Loucy (cell line): ENCODE results near the gene WDR5.

Experiments
- H2AFZ ChIP-seq: fragments of 200-600 bp; sonication (generic); 2 replicates; pipeline ENCODE4 v1.6.0; 2016; ENCODE audit warnings: antibody characterized with exemption, mild to moderate bottlenecking, low read length, moderate library complexity
- H3F3A ChIP-seq: fragments of 200-600 bp; 2 replicates; pipeline ENCODE4 v1.6.0; 2016; ENCODE audit warnings: antibody characterized with exemption, low read depth, mild to moderate bottlenecking
- H3K27me3 ChIP-seq: fragments of 200-600 bp; sonication (generic); 2 replicates; pipeline ENCODE4 v1.6.1; 2014; ENCODE audit warnings: low read length, mild to moderate bottlenecking; ENCODE audit not compliant: insufficient read depth, poor library complexity, severe bottlenecking
- H3K36me3 ChIP-seq: fragments of 200-600 bp; sonication (generic); 2 replicates; pipeline ENCODE4 v1.6.1; 2016; ENCODE audit warnings: low read length; ENCODE audit not compliant: insufficient read depth
- H3K4me1 ChIP-seq: fragments of 200-600 bp; sonication (generic); 2 replicates; pipeline ENCODE4 v1.5.1; 2014; ENCODE audit warnings: low read length, mild to moderate bottlenecking; ENCODE audit not compliant: insufficient read depth, poor library complexity, severe bottlenecking
- H3K4me2 ChIP-seq: fragments of 200-600 bp; sonication (generic); 2 replicates; pipeline ENCODE4 v1.6.0; 2014; ENCODE audit warnings: antibody characterized with exemption, low read length, low read depth, mild to moderate bottlenecking; ENCODE audit not compliant: poor library complexity, severe bottlenecking
- H3K4me3 ChIP-seq: fragments of 200-600 bp; sonication (generic); 2 replicates; pipeline ENCODE4 v1.5.1; 2014; ENCODE audit warnings: low read length, mild to moderate bottlenecking, mixed read lengths; ENCODE audit not compliant: poor library complexity, severe bottlenecking
- H3K79me2 ChIP-seq: fragments of 200-600 bp; sonication (generic); 2 replicates; pipeline ENCODE4 v1.6.1; 2014; ENCODE audit warnings: low read length; ENCODE audit not compliant: insufficient read depth
- H3K9ac ChIP-seq: fragments of 200-600 bp; sonication (generic); 2 replicates; pipeline ENCODE4 v1.6.0; 2014; ENCODE audit warnings: mild to moderate bottlenecking, low read depth, low read length, moderate library complexity; ENCODE audit not compliant: poor library complexity, severe bottlenecking
- H3K9me2 ChIP-seq: fragments of 200-600 bp; sonication (generic); replicated peaks from 2 replicates; pipeline ENCODE4 v1.6.1; 2016; ENCODE audit warnings: low read depth, low read length, mixed read lengths
- H3K9me3 ChIP-seq: fragments of 200-600 bp; sonication (generic); 2 replicates; pipeline ENCODE4 v1.6.1; 2014; ENCODE audit warnings: mild to moderate bottlenecking, antibody characterized with exemption, low read length, low read depth; ENCODE audit not compliant: insufficient read depth
- H4K20me1 ChIP-seq: fragments of 200-600 bp; sonication (generic); 2 replicates; pipeline ENCODE4 v1.6.0; 2014; ENCODE audit warnings: antibody characterized with exemption, low read length, mild to moderate bottlenecking; ENCODE audit not compliant: insufficient read depth, poor library complexity, severe bottlenecking
- EZH2phosphoT487 ChIP-seq: fragments of 200-600 bp; IDR thresholded peaks from 2 replicates; pipeline ENCODE4 v1.6.1; 2018; ENCODE audit warnings: antibody characterized with exemption, mild to moderate bottlenecking, moderate library complexity, borderline replicate concordance
- TF ChIP-seq, protein P1 (sequence below): fragments of 200-600 bp; sonication (generic); conservative IDR thresholded peaks from 2 replicates; pipeline ENCODE4 v1.5.1; 2014; ENCODE audit warnings: mild to moderate bottlenecking, antibody characterized with exemption, low read length

WDR5 gene

DNA sequence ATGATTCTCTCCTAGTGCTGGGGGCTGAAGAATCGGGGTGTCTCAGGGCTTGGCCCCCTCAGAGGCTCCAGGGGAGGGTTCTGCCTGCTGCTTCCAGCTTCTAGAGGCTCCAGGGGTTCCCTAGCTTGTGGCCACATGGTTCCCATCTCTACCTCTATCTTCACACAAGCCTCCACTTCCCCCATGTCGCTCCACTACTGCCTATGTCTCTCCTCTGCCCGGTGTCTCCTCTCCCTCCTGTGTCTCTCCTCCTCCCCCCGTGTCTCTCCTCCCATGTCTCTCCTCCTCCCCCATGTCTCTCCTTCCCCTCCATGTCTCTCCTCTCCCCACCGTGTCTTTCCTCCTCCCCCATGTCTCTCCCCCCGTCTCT is 40.7 kb downstream of the WDR5 start:
- Histone ChIP-seq H3K9me3 (no peaks in the 10 kb centered on the region), H3K4me2 (no peak overlapping the region)

DNA sequence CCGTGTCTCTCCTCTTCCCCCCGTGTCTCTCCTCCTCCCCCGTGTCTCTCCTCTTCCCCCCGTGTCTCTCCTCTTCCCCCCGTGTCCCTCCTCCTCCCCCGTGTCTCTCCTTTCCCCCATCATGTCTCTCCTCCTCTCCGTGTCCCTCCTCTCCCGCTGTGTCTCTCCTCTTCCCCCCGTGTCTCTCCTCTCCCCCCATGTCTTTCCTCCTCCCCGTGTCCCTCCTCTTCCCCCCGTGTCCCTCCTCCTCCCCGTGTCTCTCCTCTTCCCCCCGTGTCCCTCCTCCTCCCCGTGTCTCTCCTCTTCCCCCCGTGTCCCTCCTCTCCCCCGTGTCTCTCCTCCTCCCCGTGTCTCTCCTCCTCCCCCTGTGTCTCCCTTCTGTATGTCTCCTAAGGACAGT is 41.3 kb downstream of the WDR5 start:
- no peaks in the 10 kb centered on the region for H3K9me2 ChIP-seq
- TF ChIP-seq, protein P1, sequence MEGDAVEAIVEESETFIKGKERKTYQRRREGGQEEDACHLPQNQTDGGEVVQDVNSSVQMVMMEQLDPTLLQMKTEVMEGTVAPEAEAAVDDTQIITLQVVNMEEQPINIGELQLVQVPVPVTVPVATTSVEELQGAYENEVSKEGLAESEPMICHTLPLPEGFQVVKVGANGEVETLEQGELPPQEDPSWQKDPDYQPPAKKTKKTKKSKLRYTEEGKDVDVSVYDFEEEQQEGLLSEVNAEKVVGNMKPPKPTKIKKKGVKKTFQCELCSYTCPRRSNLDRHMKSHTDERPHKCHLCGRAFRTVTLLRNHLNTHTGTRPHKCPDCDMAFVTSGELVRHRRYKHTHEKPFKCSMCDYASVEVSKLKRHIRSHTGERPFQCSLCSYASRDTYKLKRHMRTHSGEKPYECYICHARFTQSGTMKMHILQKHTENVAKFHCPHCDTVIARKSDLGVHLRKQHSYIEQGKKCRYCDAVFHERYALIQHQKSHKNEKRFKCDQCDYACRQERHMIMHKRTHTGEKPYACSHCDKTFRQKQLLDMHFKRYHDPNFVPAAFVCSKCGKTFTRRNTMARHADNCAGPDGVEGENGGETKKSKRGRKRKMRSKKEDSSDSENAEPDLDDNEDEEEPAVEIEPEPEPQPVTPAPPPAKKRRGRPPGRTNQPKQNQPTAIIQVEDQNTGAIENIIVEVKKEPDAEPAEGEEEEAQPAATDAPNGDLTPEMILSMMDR = no peak
- TF ChIP-seq EZH2phosphoT487 = no peak
- no peak overlapping the region for H3K9ac ChIP-seq
- no peak overlapping the region for H2AFZ ChIP-seq
- no peak overlapping the region for H3K4me2 ChIP-seq
- no peaks in the 10 kb centered on the region for H4K20me1 ChIP-seq
- no peaks in the 10 kb centered on the region for H3K36me3 ChIP-seq
- H3K4me1 ChIP-seq = peaks cover 20% of the 10 kb centered on the region
- H3K27me3 ChIP-seq = no peaks in the 10 kb centered on the region
- H3K79me2 ChIP-seq = no peaks in the 10 kb centered on the region
- H3F3A ChIP-seq = no peaks in the 10 kb centered on the region
- no peaks in the 10 kb centered on the region for H3K9me3 ChIP-seq
- no peak overlapping the region for H3K4me3 ChIP-seq

More for the DNA sequence above, 40.7 kb downstream of the WDR5 start:
- no peaks in the 10 kb centered on the region for H3K27me3 ChIP-seq
- H3K9me2 ChIP-seq = no peaks in the 10 kb centered on the region
- H3K4me1 ChIP-seq = peaks cover 16% of the 10 kb centered on the region
- H2AFZ ChIP-seq = no peak overlapping the region
- TF ChIP-seq, protein P1 = no peak
- TF ChIP-seq EZH2phosphoT487 = no peak
- no peaks in the 10 kb centered on the region for H3K36me3 ChIP-seq
- H3F3A ChIP-seq = no peaks in the 10 kb centered on the region
- no peak overlapping the region for H3K9ac ChIP-seq
- H3K79me2 ChIP-seq = no peaks in the 10 kb centered on the region
- no peaks in the 10 kb centered on the region for H4K20me1 ChIP-seq
- H3K4me3 ChIP-seq = no peak overlapping the region

DNA sequence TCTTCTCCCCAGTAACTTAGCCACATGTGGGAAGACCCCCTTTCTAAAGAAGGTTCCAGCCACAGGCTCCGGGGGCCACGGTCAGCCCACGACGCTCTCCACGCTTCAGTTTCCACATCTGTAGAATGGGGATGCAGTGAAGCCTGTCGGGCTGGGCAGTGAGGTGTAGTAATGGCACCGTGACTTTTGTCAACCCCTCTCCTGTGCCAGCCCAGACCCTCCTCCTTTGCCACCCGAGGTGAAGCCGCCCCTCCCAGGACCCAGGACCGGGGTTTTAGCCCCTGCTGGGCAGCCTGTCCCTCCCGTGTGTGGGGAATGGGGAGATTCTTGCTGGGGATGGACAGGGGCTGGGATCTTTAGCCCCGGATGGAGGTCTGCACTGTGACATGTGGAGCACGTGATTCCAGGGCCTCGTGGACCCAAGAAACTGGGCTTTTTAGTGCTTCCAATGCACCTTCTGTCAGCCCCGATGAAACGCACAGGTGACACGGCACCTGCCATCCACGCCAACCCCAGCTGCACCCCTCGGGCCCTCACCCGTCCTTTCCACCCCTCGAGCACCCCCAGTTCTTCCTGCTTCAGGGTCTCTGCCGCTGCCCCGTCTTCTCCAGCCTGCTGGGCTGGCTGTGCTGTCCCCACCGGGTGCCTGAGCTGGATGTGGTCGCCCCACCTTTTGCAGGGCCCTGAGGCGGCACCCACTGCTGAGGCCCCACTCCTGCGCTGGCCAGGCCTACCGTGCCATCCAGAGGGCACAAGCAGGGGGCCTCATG is 41.9 kb downstream of the WDR5 start:
- H3K9ac ChIP-seq = no peak overlapping the region
- no peak overlapping the region for H3K4me3 ChIP-seq
- no peaks in the 10 kb centered on the region for H4K20me1 ChIP-seq
- H3F3A ChIP-seq = no peaks in the 10 kb centered on the region
- H3K27me3 ChIP-seq = no peaks in the 10 kb centered on the region
- TF ChIP-seq EZH2phosphoT487 = no peak
- TF ChIP-seq, protein P1 = no peak
- H3K4me2 ChIP-seq = no peak overlapping the region
- no peak overlapping the region for H2AFZ ChIP-seq
- peaks cover 20% of the 10 kb centered on the region for H3K4me1 ChIP-seq
- no peaks in the 10 kb centered on the region for H3K36me3 ChIP-seq
- no peaks in the 10 kb centered on the region for H3K79me2 ChIP-seq
- no peaks in the 10 kb centered on the region for H3K9me3 ChIP-seq
- H3K9me2 ChIP-seq = no peaks in the 10 kb centered on the region
